Mucosa of rectum (tissue), 2 donors: ENCODE results near the gene KRAS.

Source experiments
- H3K27ac ChIP-seq, 2 donors: one replicate each; pipeline ENCODE4 v1.7.0; 2013; ENCODE audit warnings: inconsistent platforms in 2 of 2, low read depth in 2 of 2, low read length in 2 of 2
- H3K27me3 ChIP-seq, 2 donors: one replicate each; pipeline ENCODE4 v1.7.0; 2013; ENCODE audit warnings: low read length in 2 of 2; ENCODE audit not compliant: control insufficient read depth in 2 of 2, insufficient read depth in 2 of 2
- H3K36me3 ChIP-seq, 2 donors: one replicate each; pipeline ENCODE4 v1.7.0; 2013; ENCODE audit warnings: low read length in 2 of 2; ENCODE audit not compliant: control insufficient read depth in 2 of 2, insufficient read depth in 2 of 2
- H3K4me1 ChIP-seq, 2 donors: one replicate each; pipeline ENCODE4 v1.7.0; 2013; ENCODE audit warnings: low read length in 2 of 2, mild to moderate bottlenecking in 1 of 2; ENCODE audit not compliant: control insufficient read depth in 2 of 2, insufficient read depth in 2 of 2
- H3K4me3 ChIP-seq, 2 donors: one replicate each; pipeline ENCODE4 v1.7.0; 2013; ENCODE audit warnings: low read length in 2 of 2
- H3K9ac ChIP-seq, 2 donors: one replicate each; pipeline ENCODE4 v1.7.0; 2013; ENCODE audit warnings: low read length in 2 of 2, low read depth in 1 of 2, mild to moderate bottlenecking in 1 of 2
- H3K9me3 ChIP-seq, 2 donors: one replicate each; pipeline ENCODE4 v1.7.0; 2013; ENCODE audit warnings: low read length in 2 of 2; ENCODE audit not compliant: control insufficient read depth in 2 of 2
- donor health status: healthy.
- donor health status: Normal muscosa, but diverticular disease.

Gene KRAS

GRCh38 chr12:25186038-25186787 lies 64.5 kb downstream of the KRAS start:
- H3K9me3 ChIP-seq: no peaks in the 10 kb centered on the region
- no peak overlapping the region for H3K27ac ChIP-seq
- no peaks in the 10 kb centered on the region for H3K27me3 ChIP-seq
- no peaks in the 10 kb centered on the region for H3K4me1 ChIP-seq
- H3K36me3 ChIP-seq: no peaks in the 10 kb centered on the region
- no peak overlapping the region for H3K4me3 ChIP-seq
- no peak overlapping the region for H3K9ac ChIP-seq

- no peak overlapping the region for H3K27ac ChIP-seq
- H3K4me1 ChIP-seq: no peaks in the 10 kb centered on the region
- H3K9me3 ChIP-seq: no peaks in the 10 kb centered on the region
- no peak overlapping the region for H3K9ac ChIP-seq
- H3K27me3 ChIP-seq: no peaks in the 10 kb centered on the region
- no peaks in the 10 kb centered on the region for H3K36me3 ChIP-seq
- no peak overlapping the region for H3K4me3 ChIP-seq
These were observed 66.6 kb downstream of the KRAS start for GRCh38 chr12:25184132-25184531.

GRCh38 chr12:25182765-25183164 lies 68.0 kb downstream of the KRAS start:
- H3K27ac ChIP-seq: no peak overlapping the region
- no peaks in the 10 kb centered on the region for H3K36me3 ChIP-seq
- no peak overlapping the region for H3K4me3 ChIP-seq
- no peaks in the 10 kb centered on the region for H3K27me3 ChIP-seq
- H3K9me3 ChIP-seq: no peaks in the 10 kb centered on the region
- no peak overlapping the region for H3K9ac ChIP-seq
- H3K4me1 ChIP-seq: no peaks in the 10 kb centered on the region

DNA sequence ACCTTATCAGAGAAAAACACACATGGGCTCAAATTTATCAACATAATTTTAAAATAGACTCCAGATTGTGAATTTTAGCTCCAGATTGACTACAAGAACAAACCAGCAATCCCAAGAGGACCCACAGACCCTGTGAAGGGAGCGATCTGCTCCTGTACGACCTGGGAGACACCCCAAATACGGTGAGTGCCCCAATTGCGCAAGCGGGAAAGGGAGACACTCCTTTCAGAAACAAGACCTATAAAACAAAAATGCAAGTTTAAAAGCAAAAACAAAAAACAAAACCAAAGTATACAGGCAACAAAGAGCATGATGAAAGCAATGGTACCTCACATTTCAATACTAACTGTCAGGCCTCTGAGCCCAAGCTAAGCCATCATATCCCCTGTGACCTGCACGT lies 87.9 kb downstream of the KRAS start:
- no peak overlapping the region for H3K4me3 ChIP-seq
- H3K27me3 ChIP-seq: no peaks in the 10 kb centered on the region
- H3K27ac ChIP-seq: no peak overlapping the region
- H3K36me3 ChIP-seq: no peaks in the 10 kb centered on the region
- H3K4me1 ChIP-seq: no peaks in the 10 kb centered on the region
- no peak overlapping the region for H3K9ac ChIP-seq
- no peaks in the 10 kb centered on the region for H3K9me3 ChIP-seq

DNA sequence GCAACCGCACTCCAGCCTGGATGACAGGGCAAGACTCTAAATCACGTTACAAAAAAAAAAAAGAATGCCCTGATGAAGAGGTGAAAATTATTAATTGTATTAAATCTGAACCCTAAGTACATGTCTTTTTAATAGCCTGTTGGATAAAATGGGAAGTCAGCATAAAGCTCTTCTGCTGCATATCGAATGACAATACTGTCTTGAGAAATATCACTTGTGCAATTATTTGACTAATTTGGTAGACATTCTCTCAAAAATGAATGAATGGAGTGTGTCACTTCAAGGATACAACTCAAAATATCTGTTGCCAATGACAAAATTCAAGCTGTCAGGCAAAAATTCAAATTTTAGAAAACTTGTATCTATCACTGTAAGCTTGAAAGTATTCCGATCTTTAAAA lies 94.7 kb downstream of the KRAS start:
- no peak overlapping the region for H3K27ac ChIP-seq
- no peaks in the 10 kb centered on the region for H3K36me3 ChIP-seq
- H3K27me3 ChIP-seq: no peaks in the 10 kb centered on the region
- H3K9me3 ChIP-seq: no peaks in the 10 kb centered on the region
- H3K9ac ChIP-seq: no peak overlapping the region
- H3K4me1 ChIP-seq: no peaks in the 10 kb centered on the region
- no peak overlapping the region for H3K4me3 ChIP-seq

DNA sequence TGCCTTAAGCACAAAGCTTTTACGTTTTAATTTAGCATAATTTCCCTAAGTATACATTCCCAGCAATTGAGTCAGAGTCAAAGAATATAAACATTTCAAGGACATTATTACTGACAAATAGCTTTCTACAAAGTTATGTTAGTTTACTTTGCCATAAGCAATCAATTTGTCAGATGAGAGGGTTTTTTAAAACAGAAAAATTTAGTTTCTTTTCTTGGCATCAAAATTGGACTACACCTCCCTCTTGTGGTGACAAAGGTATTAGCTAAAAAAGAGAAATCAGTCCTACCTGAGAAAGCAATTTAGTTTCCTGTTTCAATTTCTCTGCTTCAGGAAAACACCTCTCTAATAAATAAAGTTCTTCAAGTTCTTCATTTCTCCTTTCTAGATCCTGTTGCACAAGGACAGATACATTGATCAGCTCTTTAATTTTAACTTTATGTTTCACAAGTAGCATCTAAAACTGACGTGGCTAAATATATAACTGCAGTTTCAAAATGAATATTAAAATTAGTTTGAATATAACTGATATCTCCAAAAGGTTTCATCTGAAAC lies 95.6 kb downstream of the KRAS start:
- no peaks in the 10 kb centered on the region for H3K9me3 ChIP-seq
- H3K9ac ChIP-seq: no peak overlapping the region
- no peak overlapping the region for H3K27ac ChIP-seq

More for the DNA sequence above, 95.6 kb downstream of the KRAS start:
- Histone ChIP-seq H3K4me1 (no peaks in the 10 kb centered on the region), H3K27me3 (no peaks in the 10 kb centered on the region), H3K4me3 (peak overlapping the region in 1 of 2 donors; percentile 33), H3K36me3 (no peaks in the 10 kb centered on the region)
